Neural progenitor cell (in vitro differentiated cells): ENCODE results near the gene DUSP12. TPM values are rescaled to one million over a fixed set of nuclear protein-coding genes. Genes with fewer than 3 reads are reported as not detected.

ENCODE experiments used
- DNase-seq: peaks from one replicate; pipeline ENCODE4 v3.0.0-alpha.2; 2016; ENCODE audit warnings: low spot score
- H2AFZ ChIP-seq: fragments of 200-600 bp; sonication (generic); replicated peaks from 2 replicates; pipeline ENCODE4 v1.6.1; 2016; ENCODE audit warnings: antibody characterized with exemption
- H3F3A ChIP-seq: fragments of 200-600 bp; sonication (generic); 2 replicates; pipeline ENCODE4 v1.6.1; 2016; ENCODE audit warnings: antibody characterized with exemption, low read depth
- H3K27ac ChIP-seq: fragments of 200-600 bp; sonication (generic); 2 replicates; pipeline ENCODE4 v1.5.1; 2016; ENCODE audit warnings: mild to moderate bottlenecking
- H3K27me3 ChIP-seq: fragments of 200-600 bp; sonication (generic); 2 replicates; pipeline ENCODE4 v1.6.1; 2016; ENCODE audit warnings: mild to moderate bottlenecking, moderate library complexity
- H3K36me3 ChIP-seq: fragments of 200-600 bp; sonication (generic); 2 replicates; pipeline ENCODE4 v1.5.1; 2016
- H3K4me1 ChIP-seq: fragments of 200-600 bp; sonication (generic); 2 replicates; pipeline ENCODE4 v1.6.1; 2016; ENCODE audit warnings: mixed run types
- H3K4me2 ChIP-seq: fragments of 200-600 bp; sonication (generic); 2 replicates; pipeline ENCODE4 v1.6.1; 2016
- H3K4me3 ChIP-seq: fragments of 200-600 bp; sonication (generic); 2 replicates; pipeline ENCODE4 v1.5.1; 2016
- H3K79me2 ChIP-seq: fragments of 200-600 bp; sonication (generic); 2 replicates; pipeline ENCODE4 v1.6.1; 2016; ENCODE audit warnings: low read depth
- H3K9ac ChIP-seq: fragments of 200-600 bp; sonication (generic); 2 replicates; pipeline ENCODE4 v1.6.1; 2016
- H3K9me3 ChIP-seq: fragments of 200-600 bp; sonication (generic); 2 replicates; pipeline ENCODE4 v1.5.1; 2016; ENCODE audit warnings: low read depth
- H4K20me1 ChIP-seq: fragments of 200-600 bp; sonication (generic); 2 replicates; pipeline ENCODE4 v1.6.1; 2016; ENCODE audit warnings: low read depth
- H3K27ac Mint-ChIP-seq: 3 replicates; pipeline ENCODE4 v1.8.0; 2021; ENCODE audit warnings: mixed read lengths
- H3K27me3 Mint-ChIP-seq: 2 replicates; pipeline ENCODE4 v1.8.0; 2022; ENCODE audit warnings: low read depth, mild to moderate bottlenecking, inconsistent platforms, moderate library complexity, mixed read lengths; ENCODE audit not compliant: insufficient read depth
- H3K36me3 Mint-ChIP-seq: 3 replicates; pipeline ENCODE4 v1.8.0; 2021; ENCODE audit warnings: mixed read lengths
- H3K4me1 Mint-ChIP-seq: 3 replicates; pipeline ENCODE4 v1.8.0; 2021; ENCODE audit warnings: mixed read lengths
- H3K4me3 Mint-ChIP-seq: 3 replicates; pipeline ENCODE4 v1.8.0; 2021; ENCODE audit warnings: mild to moderate bottlenecking, moderate library complexity, mixed read lengths
- H3K9me3 Mint-ChIP-seq: 3 replicates; pipeline ENCODE4 v1.8.0; 2020; ENCODE audit warnings: mixed read lengths
- EZH2 ChIP-seq: fragments of 200-600 bp; sonication (generic); IDR thresholded peaks from 2 replicates; pipeline ENCODE4 v1.6.1; 2017; ENCODE audit warnings: antibody characterized with exemption, mild to moderate bottlenecking, moderate library complexity
- EZH2phosphoT487 ChIP-seq: fragments of 200-600 bp; sonication (generic); IDR thresholded peaks from 2 replicates; pipeline ENCODE4 v1.6.1; 2017; ENCODE audit warnings: antibody characterized with exemption
- total RNA-seq: library from RNA; depleted of rRNA; stranded (reverse); fragments of >200 nt; gene quantifications from 2 replicates; pipeline ENCODE4 v1.2.3, GENCODE V29; 2015; ENCODE audit warnings: low replicate concordance
- TF ChIP-seq, protein P1 (sequence below): fragments of 200-600 bp; sonication (generic); IDR thresholded peaks from 2 replicates; pipeline ENCODE4 v1.5.1; 2017; ENCODE audit warnings: antibody characterized with exemption, mild to moderate bottlenecking

Gene DUSP12
- total RNA-seq, 1 donor from 2014 or later: 81.1 TPM

- Mint-ChIP-seq H3K36me3 (no peaks in the 10 kb centered on the region), H3K9me3 (no peaks in the 10 kb centered on the region), H3K27ac (no peak overlapping the region), H3K4me1 (no peaks in the 10 kb centered on the region), H3K4me3 (no peak overlapping the region), H3K27me3 (no peaks in the 10 kb centered on the region)
- TF ChIP-seq EZH2phosphoT487: no peak
- TF ChIP-seq, protein P1, sequence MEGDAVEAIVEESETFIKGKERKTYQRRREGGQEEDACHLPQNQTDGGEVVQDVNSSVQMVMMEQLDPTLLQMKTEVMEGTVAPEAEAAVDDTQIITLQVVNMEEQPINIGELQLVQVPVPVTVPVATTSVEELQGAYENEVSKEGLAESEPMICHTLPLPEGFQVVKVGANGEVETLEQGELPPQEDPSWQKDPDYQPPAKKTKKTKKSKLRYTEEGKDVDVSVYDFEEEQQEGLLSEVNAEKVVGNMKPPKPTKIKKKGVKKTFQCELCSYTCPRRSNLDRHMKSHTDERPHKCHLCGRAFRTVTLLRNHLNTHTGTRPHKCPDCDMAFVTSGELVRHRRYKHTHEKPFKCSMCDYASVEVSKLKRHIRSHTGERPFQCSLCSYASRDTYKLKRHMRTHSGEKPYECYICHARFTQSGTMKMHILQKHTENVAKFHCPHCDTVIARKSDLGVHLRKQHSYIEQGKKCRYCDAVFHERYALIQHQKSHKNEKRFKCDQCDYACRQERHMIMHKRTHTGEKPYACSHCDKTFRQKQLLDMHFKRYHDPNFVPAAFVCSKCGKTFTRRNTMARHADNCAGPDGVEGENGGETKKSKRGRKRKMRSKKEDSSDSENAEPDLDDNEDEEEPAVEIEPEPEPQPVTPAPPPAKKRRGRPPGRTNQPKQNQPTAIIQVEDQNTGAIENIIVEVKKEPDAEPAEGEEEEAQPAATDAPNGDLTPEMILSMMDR: no peak
- TF ChIP-seq EZH2: no peak
- H3K4me1 ChIP-seq: no peaks in the 10 kb centered on the region
- no peak overlapping the region for H3K4me3 ChIP-seq
- no peak overlapping the region for H3K9ac ChIP-seq
- no peak for DNase-seq
- no peak overlapping the region for H3K27ac ChIP-seq
- no peaks in the 10 kb centered on the region for H3F3A ChIP-seq
- H2AFZ ChIP-seq: no peak overlapping the region
- no peak overlapping the region for H3K4me2 ChIP-seq
- H3K9me3 ChIP-seq: no peaks in the 10 kb centered on the region
- H3K27me3 ChIP-seq: no peaks in the 10 kb centered on the region
- no peaks in the 10 kb centered on the region for H4K20me1 ChIP-seq
- peaks cover 3% of the 10 kb centered on the region for H3K79me2 ChIP-seq
- H3K36me3 ChIP-seq: no peaks in the 10 kb centered on the region
These were observed 28.9 kb downstream of the DUSP12 start for GRCh38 chr1:161778522-161778921.

DNA sequence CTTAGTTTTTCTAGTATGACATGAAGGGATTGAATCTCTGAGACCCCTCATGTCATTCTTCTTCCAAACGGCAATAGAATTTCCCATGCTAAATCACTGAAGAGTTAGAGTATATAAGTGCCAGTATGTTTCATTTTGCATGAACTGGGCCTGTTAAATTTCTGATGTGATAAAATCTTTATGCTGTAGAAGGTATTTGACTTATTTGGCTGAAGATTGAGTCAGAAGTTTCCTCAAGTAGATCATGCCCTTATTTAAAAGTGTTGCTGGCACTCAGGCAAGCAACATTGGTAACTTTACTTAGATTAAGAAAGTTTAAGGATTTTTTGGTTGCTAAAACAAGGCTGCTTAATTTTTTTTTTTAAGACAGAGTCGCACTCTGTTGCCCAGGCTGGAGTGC, 29.8 kb downstream of the DUSP12 start:
- Histone ChIP-seq H3K4me1 (no peaks in the 10 kb centered on the region), H3K79me2 (peaks cover 3% of the 10 kb centered on the region), H2AFZ (no peak overlapping the region), H3K36me3 (no peaks in the 10 kb centered on the region), H3F3A (no peaks in the 10 kb centered on the region), H3K4me3 (no peak overlapping the region), H3K4me2 (no peak overlapping the region), H3K27me3 (no peaks in the 10 kb centered on the region), H4K20me1 (no peaks in the 10 kb centered on the region), H3K9me3 (no peaks in the 10 kb centered on the region), H3K9ac (no peak overlapping the region), H3K27ac (no peak overlapping the region)
- Mint-ChIP-seq H3K27me3 (no peaks in the 10 kb centered on the region), H3K9me3 (no peaks in the 10 kb centered on the region), H3K36me3 (no peaks in the 10 kb centered on the region), H3K4me3 (no peak overlapping the region), H3K27ac (no peak overlapping the region), H3K4me1 (no peaks in the 10 kb centered on the region)
- DNase-seq: no peak
- TF ChIP-seq EZH2: no peak
- no peak for TF ChIP-seq EZH2phosphoT487
- TF ChIP-seq, protein P1: no peak

DNA sequence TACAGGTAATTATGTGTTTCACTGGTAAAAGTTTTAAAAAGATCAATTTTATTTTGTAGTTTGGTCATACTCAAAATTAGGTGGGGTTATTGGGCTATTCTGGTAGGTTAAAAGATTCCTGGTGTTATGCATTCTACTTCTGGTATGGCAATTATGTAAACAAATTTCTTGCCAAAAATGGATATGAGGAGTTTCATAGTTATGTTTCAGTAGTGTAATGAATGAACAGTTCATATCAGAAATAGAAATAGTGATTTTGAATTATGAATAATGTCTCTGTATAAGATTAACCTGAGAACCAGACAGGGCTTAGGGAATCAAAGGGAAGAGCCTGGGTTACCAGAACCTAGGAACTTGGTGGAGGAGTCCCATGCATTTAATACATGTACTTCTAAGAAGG, 32.4 kb downstream of the DUSP12 start:
- no peaks in the 10 kb centered on the region for H4K20me1 ChIP-seq
- H3K9ac ChIP-seq: no peak overlapping the region
- no peaks in the 10 kb centered on the region for H3K9me3 Mint-ChIP-seq
- H3K4me3 ChIP-seq: no peak overlapping the region
- peaks cover 2% of the 10 kb centered on the region for H3K36me3 Mint-ChIP-seq
- no peaks in the 10 kb centered on the region for H3K36me3 ChIP-seq
- no peaks in the 10 kb centered on the region for H3K79me2 ChIP-seq
- DNase-seq: no peak
- no peaks in the 10 kb centered on the region for H3F3A ChIP-seq
- H3K4me3 Mint-ChIP-seq: no peak overlapping the region
- no peaks in the 10 kb centered on the region for H3K9me3 ChIP-seq
- no peaks in the 10 kb centered on the region for H3K27me3 Mint-ChIP-seq
- H3K27ac Mint-ChIP-seq: no peak overlapping the region
- no peak overlapping the region for H3K4me2 ChIP-seq
- H3K27me3 ChIP-seq: no peaks in the 10 kb centered on the region
- H3K4me1 Mint-ChIP-seq: no peaks in the 10 kb centered on the region
- H3K4me1 ChIP-seq: no peaks in the 10 kb centered on the region
- no peak overlapping the region for H3K27ac ChIP-seq
- TF ChIP-seq, protein P1: no peak
- no peak for TF ChIP-seq EZH2phosphoT487
- no peak for TF ChIP-seq EZH2
- H2AFZ ChIP-seq: no peak overlapping the region

GRCh38 chr1:161782886-161783285, 33.3 kb downstream of the DUSP12 start:
- H3K36me3 Mint-ChIP-seq: peaks cover 4% of the 10 kb centered on the region
- H3K4me1 Mint-ChIP-seq: no peaks in the 10 kb centered on the region
- no peaks in the 10 kb centered on the region for H3K36me3 ChIP-seq
- no peaks in the 10 kb centered on the region for H3K27me3 ChIP-seq
- H3K4me3 ChIP-seq: no peak overlapping the region
- H3K27ac Mint-ChIP-seq: no peak overlapping the region
- H3K4me1 ChIP-seq: no peaks in the 10 kb centered on the region
- H3K9ac ChIP-seq: no peak overlapping the region
- H2AFZ ChIP-seq: no peak overlapping the region
- H4K20me1 ChIP-seq: no peaks in the 10 kb centered on the region
- no peaks in the 10 kb centered on the region for H3F3A ChIP-seq
- no peaks in the 10 kb centered on the region for H3K9me3 Mint-ChIP-seq
- H3K79me2 ChIP-seq: no peaks in the 10 kb centered on the region
- no peak overlapping the region for H3K4me3 Mint-ChIP-seq
- TF ChIP-seq, protein P1: no peak
- H3K4me2 ChIP-seq: no peak overlapping the region
- no peaks in the 10 kb centered on the region for H3K9me3 ChIP-seq
- no peak overlapping the region for H3K27ac ChIP-seq
- no peak for DNase-seq
- no peaks in the 10 kb centered on the region for H3K27me3 Mint-ChIP-seq
